Stomach (tissue), 9 donors: ENCODE results near the gene CST4. TPM values are rescaled to one million over a fixed set of nuclear protein-coding genes. Genes with fewer than 3 reads are reported as not detected.
"Not testable (repeated sequence)": the region's sequence is repeated elsewhere in the genome, so short reads cannot be mapped to it uniquely, and the experiment has no call there.

Experiments used
- DNase-seq, 2 donors: peaks; one replicate each; pipeline versions ENCODE4 v3.0.0 to v3.0.0-alpha.2; 2013 to 2019
- H3K27ac ChIP-seq, 5 donors: fragments of 200-600 bp in 4 of 5; sonication (generic) in 4 of 5; one replicate each; pipeline ENCODE4 v1.5.1; 2013 to 2019; ENCODE audit warnings: mild to moderate bottlenecking in 1 of 5, moderate library complexity in 1 of 5
- H3K27me3 ChIP-seq, 3 donors: fragments of 200-600 bp; sonication (generic); one replicate each; pipeline ENCODE4 v1.5.1; 2017 to 2019; ENCODE audit warnings: mixed run types in 1 of 3
- H3K36me3 ChIP-seq, 4 donors: fragments of 200-600 bp; sonication (generic); 1 replicate in 3 of 4; 2 replicates in 1 of 4; pipeline ENCODE4 v1.5.1; 2016 to 2019
- H3K4me1 ChIP-seq, 4 donors: fragments of 200-600 bp; sonication (generic); one replicate each; pipeline ENCODE4 v1.5.1; 2016 to 2019
- H3K4me3 ChIP-seq, 4 donors: fragments of 200-600 bp; sonication (generic) in 3 of 4; one replicate each; pipeline ENCODE4 v1.5.1; 2016 to 2019; ENCODE audit warnings: mild to moderate bottlenecking in 1 of 4
- H3K9me3 ChIP-seq, 4 donors: fragments of 200-600 bp; sonication (generic); one replicate each; pipeline ENCODE4 v1.5.1; 2016 to 2019
- CTCF ChIP-seq, 7 experiments: fragments of 450-650 bp in 4 of 7; fragments of 200-600 bp in 3 of 7; sonication (generic) in 3 of 7; IDR thresholded peaks; one replicate each; pipeline ENCODE4 v1.5.1; 2016 to 2019; ENCODE audit warnings: antibody characterized with exemption in 7 of 7, control low read depth in 2 of 7, mild to moderate bottlenecking in 1 of 7
- EP300 ChIP-seq: sonication (generic); formaldehyde crosslinking; IDR thresholded peaks from one replicate; pipeline ENCODE4 v1.6.1; 2017; ENCODE audit warnings: antibody characterized with exemption
- POLR2A ChIP-seq, 4 donors: fragments of 450-650 bp; IDR thresholded peaks; one replicate each; pipeline ENCODE4 v1.6.1; 2016; ENCODE audit warnings: antibody characterized with exemption in 4 of 4, control low read depth in 2 of 4, mild to moderate bottlenecking in 1 of 4, moderate library complexity in 1 of 4
- POLR2AphosphoS5 ChIP-seq, 3 donors: sonication (generic); formaldehyde crosslinking; IDR thresholded peaks; one replicate each; pipeline ENCODE4 v1.6.1; 2016; ENCODE audit warnings: antibody characterized with exemption in 3 of 3
- WGBS, 5 donors: extraction: QIAGEN DNeasy Blood & Tissue Kit in 3 of 5; methylation state at CpG; one replicate each; pipeline versions ENCODE4 v1.1.5 to v1.1.7; 2013 to 2018; 5-methylcytosine and 5-hydroxymethylcytosine counted together
- intact Hi-C: fragments of 100-400 bp; cut with DNase I; formaldehyde crosslinking; loops from one replicate; pipeline ENCODE4 v1.15.1; 2023; ENCODE audit warnings: low total_unique reads
- polyA plus RNA-seq, 3 donors: library from polyadenylated mRNA; stranded (reverse); fragments of 200-250 nt; gene quantifications; one replicate each; pipeline ENCODE4 v1.2.3, GENCODE V29; 2013
- total RNA-seq, 5 donors: library from RNA; depleted of rRNA; stranded (reverse); fragments of >200 nt; gene quantifications; one replicate each; pipeline versions ENCODE4 v1.1.0 to v1.2.3, GENCODE V29; 2014 to 2016
- donor health status: healthy with polysubstance abuse.
- donor health status: Bipolar disorder and iron deficiency.
- donor health status: healthy.

Gene CST4
- total and polyA plus RNA-seq, 8 donors, result not detected

GRCh38 chr20:23705895-23706294 lies 17.1 kb upstream of the CST4 start:
- Histone ChIP-seq H3K27ac (no peak overlapping the region), H3K36me3 (no peaks in the 10 kb centered on the region), H3K9me3 (no peaks in the 10 kb centered on the region), H3K4me1 (no peaks in the 10 kb centered on the region), H3K27me3 (peaks cover 0 to 17% (median 0%) of the 10 kb centered on the region in 3 donors), H3K4me3 (no peak overlapping the region)
- no peak for DNase-seq
- TF ChIP-seq CTCF (IDR thresholded peaks at IDR 0.05) (no peak), POLR2A (IDR thresholded peaks at IDR 0.05) (no peak), EP300 (no peak), POLR2AphosphoS5 (IDR thresholded peaks at IDR 0.05) (no peak)
- WGBS, 5 donors, result 81 to 99% (median 91%) methylated on average over 1 of the region's 1 CpG
- intact Hi-C loops, result no loop called here

- no peak overlapping the region for H3K27ac ChIP-seq
- no peaks in the 10 kb centered on the region for H3K36me3 ChIP-seq
- H3K9me3 ChIP-seq, result no peaks in the 10 kb centered on the region
- peaks cover 0 to 10% (median 0%) of the 10 kb centered on the region in 3 donors for H3K27me3 ChIP-seq
- DNase-seq, result no peak
- H3K4me3 ChIP-seq, result no peak overlapping the region
- no peak for TF ChIP-seq EP300
- TF ChIP-seq CTCF (IDR thresholded peaks at IDR 0.05), result no peak
- no peak for TF ChIP-seq POLR2AphosphoS5 (IDR thresholded peaks at IDR 0.05)
- no peak for TF ChIP-seq POLR2A (IDR thresholded peaks at IDR 0.05)
- WGBS, 5 donors, result 74 to 82% (median 75%) methylated on average over 4 of the region's 4 CpGs
- intact Hi-C loops, result no loop called here
- no peaks in the 10 kb centered on the region for H3K4me1 ChIP-seq
These were observed 13.2 kb upstream of the CST4 start for GRCh38 chr20:23702021-23702420.

- H3K36me3 ChIP-seq, result no peaks in the 10 kb centered on the region
- no peak for TF ChIP-seq POLR2A (IDR thresholded peaks at IDR 0.05)
- no peaks in the 10 kb centered on the region for H3K4me1 ChIP-seq
- 69 to 85% (median 74%) methylated on average over 3 of the region's 3 CpGs for WGBS, 5 donors
- DNase-seq, result no peak
- H3K27me3 ChIP-seq, result peaks cover 0 to 10% (median 0%) of the 10 kb centered on the region in 3 donors
- no peak overlapping the region for H3K4me3 ChIP-seq
- no peaks in the 10 kb centered on the region for H3K9me3 ChIP-seq
- intact Hi-C loops, result no loop called here
- no peak overlapping the region for H3K27ac ChIP-seq
These were observed 12.1 kb upstream of the CST4 start for GRCh38 chr20:23700931-23701330.

- TF ChIP-seq EP300 (no peak), CTCF (IDR thresholded peaks at IDR 0.05) (no peak), POLR2A (IDR thresholded peaks at IDR 0.05) (no peak)
- Histone ChIP-seq H3K9me3 (no peaks in the 10 kb centered on the region), H3K27ac (no peak overlapping the region), H3K36me3 (no peaks in the 10 kb centered on the region), H3K4me1 (no peaks in the 10 kb centered on the region), H3K27me3 (peaks cover 0 to 10% (median 0%) of the 10 kb centered on the region in 3 donors), H3K4me3 (no peak overlapping the region)
- WGBS, 5 donors, result 0 to 82% (median 40%) methylated on average over 1 of the region's 1 CpG
- DNase-seq, result no peak
- intact Hi-C loops, result no loop called here
These were observed 9.1 kb upstream of the CST4 start for GRCh38 chr20:23697947-23698346.

- intact Hi-C loops, H3K27ac ChIP-seq, H3K4me3 ChIP-seq, H3K36me3 ChIP-seq, H3K4me1 ChIP-seq, H3K27me3 ChIP-seq, H3K9me3 ChIP-seq, DNase-seq: not testable (repeated sequence)
These were observed 6.2 kb upstream of the CST4 start for GRCh38 chr20:23695068-23695395.

- H3K27me3 ChIP-seq, H3K4me1 ChIP-seq, H3K36me3 ChIP-seq, intact Hi-C loops, H3K4me3 ChIP-seq, DNase-seq, H3K27ac ChIP-seq, H3K9me3 ChIP-seq: not testable (repeated sequence)
- 49 to 61% (median 51%) methylated on average over 12 of the region's 12 CpGs for WGBS, 5 donors
These were observed 5.6 kb upstream of the CST4 start for GRCh38 chr20:23694178-23695067.

GRCh38 chr20:23692725-23693619 lies 4.1 kb upstream of the CST4 start:
- H3K9me3 ChIP-seq, DNase-seq, H3K36me3 ChIP-seq, H3K27me3 ChIP-seq, H3K4me3 ChIP-seq, intact Hi-C loops, H3K4me1 ChIP-seq, H3K27ac ChIP-seq: not testable (repeated sequence)
- 51 to 66% (median 62%) methylated on average over 9 to 10 of the region's 10 CpGs for WGBS, 5 donors
